Measurements from ENCODE around the gene CCNH. TPM values are rescaled to one million over a fixed set of nuclear protein-coding genes. Genes with fewer than 3 reads are reported as not detected.

The CCNH gene
- polyA plus RNA-seq, 2 of the 4 experiments (the other 2 are of a cell fraction) = 74.1 to 85.1 TPM

DNA sequence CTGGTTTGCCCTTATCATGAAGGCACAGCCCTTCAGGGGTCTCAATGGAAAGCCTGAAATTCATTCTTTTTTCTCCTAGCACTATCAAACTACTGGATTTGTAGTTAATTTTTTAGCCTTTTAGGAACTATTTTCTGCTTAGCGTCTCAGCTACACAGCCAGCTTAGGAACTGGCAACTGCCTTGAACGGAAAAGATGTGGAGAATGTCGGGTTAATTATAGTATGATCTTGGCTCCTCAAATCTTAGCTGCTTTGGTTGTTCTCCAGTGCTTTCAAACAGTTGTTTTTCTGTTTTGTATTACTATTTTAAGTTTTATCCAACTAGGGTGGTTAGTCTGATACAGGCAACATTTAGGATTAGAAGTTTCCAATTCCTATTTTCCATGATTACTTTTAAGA lies 44.1 kb downstream of the CCNH start:
- Histone ChIP-seq H3K4me3 (no peak overlapping the region), H3K27ac (no peak overlapping the region), H3K9me3 (no peaks in the 10 kb centered on the region), H3K4me1 (0 out of 3 replicates have a peak, but pooled peaks cover 4% of the 10 kb centered on the region), H3K4me2 (no peak overlapping the region)
- ChIA-PET POLR2A (no interaction called here), CTCF (no interaction called here)
- no peak for FAIRE-seq
- DNase-seq (ENCODE audit: low read depth in 1 of 2, low spot score in 1 of 2) = no peak
- TF ChIP-seq, protein P1, sequence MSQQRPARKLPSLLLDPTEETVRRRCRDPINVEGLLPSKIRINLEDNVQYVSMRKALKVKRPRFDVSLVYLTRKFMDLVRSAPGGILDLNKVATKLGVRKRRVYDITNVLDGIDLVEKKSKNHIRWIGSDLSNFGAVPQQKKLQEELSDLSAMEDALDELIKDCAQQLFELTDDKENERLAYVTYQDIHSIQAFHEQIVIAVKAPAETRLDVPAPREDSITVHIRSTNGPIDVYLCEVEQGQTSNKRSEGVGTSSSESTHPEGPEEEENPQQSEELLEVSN (IDR thresholded peaks at IDR 0.05; ENCODE audit: borderline replicate concordance, low read depth) = no peak
- TF ChIP-seq ESRRA (IDR thresholded peaks at IDR 0.05; ENCODE audit: borderline replicate concordance, low read length) (no peak), CBX2 (IDR thresholded peaks at IDR 0.05; ENCODE audit: borderline replicate concordance, low read depth) (no peak), POLR2A (IDR thresholded peaks at IDR 0.05; ENCODE audit: low read length) (no peak), GATA3 (IDR thresholded peaks at IDR 0.05; ENCODE audit: borderline replicate concordance) (no peak), EP300 (IDR thresholded peaks at IDR 0.05) (no peak), SREBF2 (IDR thresholded peaks at IDR 0.05) (no peak), HMGXB4 (CRISPR knock-in tag; IDR thresholded peaks at IDR 0.05; ENCODE audit: borderline replicate concordance) (no peak)
- TF ChIP-seq, protein P2, sequence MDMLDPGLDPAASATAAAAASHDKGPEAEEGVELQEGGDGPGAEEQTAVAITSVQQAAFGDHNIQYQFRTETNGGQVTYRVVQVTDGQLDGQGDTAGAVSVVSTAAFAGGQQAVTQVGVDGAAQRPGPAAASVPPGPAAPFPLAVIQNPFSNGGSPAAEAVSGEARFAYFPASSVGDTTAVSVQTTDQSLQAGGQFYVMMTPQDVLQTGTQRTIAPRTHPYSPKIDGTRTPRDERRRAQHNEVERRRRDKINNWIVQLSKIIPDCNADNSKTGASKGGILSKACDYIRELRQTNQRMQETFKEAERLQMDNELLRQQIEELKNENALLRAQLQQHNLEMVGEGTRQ (IDR thresholded peaks at IDR 0.05) = no peak
- 93% methylated on average over 3 of the region's 3 CpGs for WGBS (ENCODE audit: missing lambda C conversion rate)
- no peak for ATAC-seq

DNA sequence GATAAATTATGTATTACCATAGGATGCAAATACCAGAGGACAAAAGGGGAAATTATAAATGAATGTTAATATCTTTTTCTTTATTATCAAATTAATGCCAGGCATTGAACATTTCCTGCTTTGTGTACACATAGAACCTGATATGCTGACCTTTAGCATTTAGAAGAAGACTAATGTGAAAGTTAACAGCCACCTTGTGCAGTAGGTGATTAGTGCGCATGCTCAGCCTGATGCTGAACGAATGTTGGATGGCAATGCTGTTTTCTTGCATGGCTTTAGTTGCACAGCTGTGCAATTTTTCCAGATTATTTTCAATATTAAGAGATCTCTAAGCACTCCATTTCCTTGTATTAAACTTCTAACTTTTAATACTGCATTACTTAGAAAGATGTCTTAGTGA lies 45.5 kb downstream of the CCNH start:
- no peak overlapping the region for H3K27ac ChIP-seq
- ChIA-PET POLR2A (no interaction called here), CTCF (no interaction called here)
- FAIRE-seq (no peak), ATAC-seq (no peak), DNase-seq (ENCODE audit: low read depth in 1 of 2, low spot score in 1 of 2) (no peak)
- H3K9me3 ChIP-seq = no peaks in the 10 kb centered on the region
- H3K4me3 ChIP-seq = no peak overlapping the region
- TF ChIP-seq ATOH8 (CRISPR knock-in tag; IDR thresholded peaks at IDR 0.05; ENCODE audit: low read depth) = no peak
- TF ChIP-seq HEYL (CRISPR knock-in tag; IDR thresholded peaks at IDR 0.05) = no peak
- no peak for TF ChIP-seq HES2 (IDR thresholded peaks at IDR 0.05)
- TF ChIP-seq FOSB (CRISPR knock-in tag; IDR thresholded peaks at IDR 0.05) = no peak
- no peak for TF ChIP-seq HOXA7 (CRISPR knock-in tag; IDR thresholded peaks at IDR 0.05)
- no peak for TF ChIP-seq MAFK (IDR thresholded peaks at IDR 0.05; ENCODE audit: partially characterized antibody)
- no peak for TF ChIP-seq EHF (CRISPR knock-in tag; IDR thresholded peaks at IDR 0.05)
- TF ChIP-seq PHF8 (IDR thresholded peaks at IDR 0.05; ENCODE audit: borderline replicate concordance, low read depth) = no peak
- TF ChIP-seq BCL3 (IDR thresholded peaks at IDR 0.05) = no peak
- no peak for TF ChIP-seq ZFP36 (IDR thresholded peaks at IDR 0.05; ENCODE audit: borderline replicate concordance, partially characterized antibody)
- TF ChIP-seq RARB (CRISPR knock-in tag; IDR thresholded peaks at IDR 0.05) = no peak
- no peak for TF ChIP-seq NR3C1 (IDR thresholded peaks at IDR 0.05)
- TF ChIP-seq CHD2 (IDR thresholded peaks at IDR 0.05; ENCODE audit: low read length, partially characterized antibody) = no peak
- TF ChIP-seq KDM5A (IDR thresholded peaks at IDR 0.05) = no peak
- TF ChIP-seq EP300 (IDR thresholded peaks at IDR 0.05) = no peak
- TF ChIP-seq ZNF302 (CRISPR knock-in tag; IDR thresholded peaks at IDR 0.05) = no peak
- no peak for TF ChIP-seq ZC3H11A (IDR thresholded peaks at IDR 0.05)
- H3K4me1 ChIP-seq = 0 out of 3 replicates have a peak, but pooled peaks cover 4% of the 10 kb centered on the region
- 92% methylated on average over 2 of the region's 2 CpGs for WGBS (ENCODE audit: missing lambda C conversion rate)
- no peak overlapping the region for H3K4me2 ChIP-seq
